Embryonic facial prominence (tissue), 1 donor: ENCODE data around the gene FGFBP2.

Experiments used
- DNase-seq: peaks from one replicate; pipeline ENCODE4 v3.0.0-alpha.2; 2016; ENCODE audit errors: extremely low spot score

FGFBP2 gene

GRCh38 chr4:15968551-15969300 is 5.8 kb upstream of the FGFBP2 start:
- no peak for DNase-seq

- DNase-seq: no peak
Measured at GRCh38 chr4:15965325-15965724, 2.4 kb upstream of the FGFBP2 start.

- DNase-seq: no peak
Measured at GRCh38 chr4:15964159-15964558, 1.2 kb upstream of the FGFBP2 start.

GRCh38 chr4:15963576-15963975 is 601 bp upstream of the FGFBP2 start:
- DNase-seq: no peak

- DNase-seq: no peak
Measured at GRCh38 chr4:15961781-15962510, 1.0 kb downstream of the FGFBP2 start.

- no peak for DNase-seq
Measured at GRCh38 chr4:15958562-15958961, 4.4 kb downstream of the FGFBP2 start.

- DNase-seq: no peak
Measured at GRCh38 chr4:15956179-15956850, 6.7 kb downstream of the FGFBP2 start.

GRCh38 chr4:15955670-15956069 is 7.3 kb downstream of the FGFBP2 start:
- DNase-seq: no peak

GRCh38 chr4:15953625-15954024 is 9.3 kb downstream of the FGFBP2 start:
- no peak for DNase-seq

GRCh38 chr4:15951781-15952180 is 11.2 kb downstream of the FGFBP2 start:
- DNase-seq: no peak

- no peak for DNase-seq
Measured at GRCh38 chr4:15948826-15949225, 14.1 kb downstream of the FGFBP2 start.

- DNase-seq: no peak
Measured at GRCh38 chr4:15947684-15948083, 15.3 kb downstream of the FGFBP2 start.

- DNase-seq: no peak
Measured at GRCh38 chr4:15945516-15945915, 17.5 kb downstream of the FGFBP2 start.

GRCh38 chr4:15944895-15945294 is 18.1 kb downstream of the FGFBP2 start:
- no peak for DNase-seq

- no peak for DNase-seq
Measured at GRCh38 chr4:15942283-15942682, 20.7 kb downstream of the FGFBP2 start.

- DNase-seq: no peak
Measured at GRCh38 chr4:15938640-15939039, 24.3 kb downstream of the FGFBP2 start, which contains the start of gene FGFBP1. Gene FGFBP1, minus strand, starts transcription at chr4:15938740. Its CDS starts 2,108 bp downstream, at chr4:15936632.

GRCh38 chr4:15938182-15938581 is 24.8 kb downstream of the FGFBP2 start:
- DNase-seq: no peak

GRCh38 chr4:15936495-15936894 is 26.5 kb downstream of the FGFBP2 start:
- no peak for DNase-seq

GRCh38 chr4:15935504-15936402 is 27.2 kb downstream of the FGFBP2 start:
- DNase-seq: no peak

- no peak for DNase-seq
Measured at GRCh38 chr4:15934259-15934658, 28.7 kb downstream of the FGFBP2 start.

GRCh38 chr4:15931451-15932210 is 31.3 kb downstream of the FGFBP2 start:
- no peak for DNase-seq
